Heart left ventricle (tissue), 16 donors: ENCODE measurements around the gene ASB6. TPM values are rescaled to one million over a fixed set of nuclear protein-coding genes. Genes with fewer than 3 reads are reported as not detected.

Source experiments
- ATAC-seq, 4 donors: fragments of 200-7000 bp; cut with Tn5 transposase; one replicate each; pipeline ENCODE4 v1.9.1; 2020 to 2022; ENCODE audit warnings: moderate library complexity in 4 of 4, mild to moderate bottlenecking in 3 of 4, moderate number of reproducible peaks in 1 of 4
- DNase-seq, 5 donors: peaks; one replicate each; pipeline ENCODE4 v3.0.0-alpha.2; 2020
- H3K27ac ChIP-seq, 12 donors: fragments of 200-600 bp; sonication (generic) in 4 of 12; one replicate each; pipeline versions ENCODE4 v1.5.0 to v1.8.0; 2016 to 2022; ENCODE audit warnings: mild to moderate bottlenecking in 2 of 12
- H3K27me3 ChIP-seq, 9 donors: fragments of 200-600 bp; sonication (generic) in 2 of 9; one replicate each; pipeline versions ENCODE4 v1.5.1 to v1.8.0; 2016 to 2022; ENCODE audit warnings: mild to moderate bottlenecking in 3 of 9
- H3K36me3 ChIP-seq, 9 donors: fragments of 200-600 bp; sonication (generic) in 2 of 9; one replicate each; pipeline versions ENCODE4 v1.5.0 to v1.8.0; 2018 to 2022; ENCODE audit warnings: mild to moderate bottlenecking in 2 of 9
- H3K4me1 ChIP-seq, 12 donors: fragments of 200-600 bp; sonication (generic) in 4 of 12; one replicate each; pipeline versions ENCODE4 v1.5.0 to v1.8.0; 2016 to 2022; ENCODE audit warnings: mild to moderate bottlenecking in 3 of 12
- H3K4me3 ChIP-seq, 12 donors: fragments of 200-600 bp; sonication (generic) in 4 of 12; one replicate each; pipeline versions ENCODE4 v1.5.0 to v1.8.0; 2017 to 2022; ENCODE audit warnings: mild to moderate bottlenecking in 9 of 12, moderate library complexity in 4 of 12
- H3K9me3 ChIP-seq, 12 donors: fragments of 200-600 bp; sonication (generic) in 4 of 12; one replicate each; pipeline versions ENCODE4 v1.5.0 to v1.8.0; 2016 to 2022; ENCODE audit warnings: mild to moderate bottlenecking in 1 of 12
- POLR2A ChIP-seq, 2 donors: fragments of 450-650 bp; IDR thresholded peaks; one replicate each; pipeline ENCODE4 v1.6.1; 2017; ENCODE audit warnings: antibody characterized with exemption in 2 of 2, mild to moderate bottlenecking in 2 of 2, moderate library complexity in 2 of 2
- WGBS, 4 donors: extraction: QIAGEN DNeasy Blood & Tissue Kit in 2 of 4; methylation state at CpG; one replicate each; pipeline versions ENCODE4 v1.1.5 to v1.1.7; 2013 to 2018; 5-methylcytosine and 5-hydroxymethylcytosine counted together
- intact Hi-C, 10 donors: fragments of 100-400 bp; cut with DNase I; formaldehyde crosslinking; loops; one replicate each; pipeline versions ENCODE4 v1.11.1 to v1.14.2; 2022
- polyA plus RNA-seq, 2 donors: library from polyadenylated mRNA; stranded (reverse); fragments of 200-250 nt; gene quantifications; one replicate each; pipeline ENCODE4 v1.2.3, GENCODE V29; 2013
- total RNA-seq, 9 donors: library from RNA; depleted of rRNA in 2 of 9; stranded (reverse); fragments of >200 nt in 2 of 9; fragmentation: NEBNext Ultra II Directional in 3 of 9; extraction: Animal tissue kit (Norgen Biotek cat#: 25700) in 3 of 9; gene quantifications; one replicate each; pipeline versions ENCODE4 v1.1.0 to v1.2.4, GENCODE V29; 2016 to 2023
- TF ChIP-seq, protein P1 (sequence below), 12 donors: fragments of 200-600 bp; sonication (generic) in 4 of 12; IDR thresholded peaks; one replicate each; pipeline versions ENCODE4 v1.5.0 to v1.8.0; 2018 to 2022; ENCODE audit warnings: antibody characterized with exemption in 12 of 12, mild to moderate bottlenecking in 5 of 12
- donor health status: ischemic (EF 13 %, LVEDD 7.1; RV severe dilation, severe dysfunction).
- donor health status: healthy with polysubstance abuse.
- donor health status: DM: no; HTN: yes; CAD: no.
- donor health status: DM: no; HTN: no; CAD: no.
- donor health status: ischemic (EF 25% LVEDD 6.9; RV normal size, moderate dysfunction).
- donor health status: ischemic (EF 25% LVEDD 5.7; RV mildly dilated, moderate dysfunction).
- donor health status: healthy.
- donor health status: DM: yes; HTN: yes; CAD: no.
- donor health status: ischemic (EF 35%, LVEDD 5.7; RV mildly dilated, moderate dysfunction).
- donor health status: nonischemic (EF 11% LVEDD 7.7; RV severe dilation, severe dysfunction).
- donor health status: DM: yes; HTN: yes; CAD: no.
- donor health status: PGD.
- donor health status: ischemic (EF 29% LVEDD 5.4; RV normal size, mild dysfunction).
- donor health status: nonischemic (EF 23%, LVEDD 6.1; RV moderate dilation, normal function).

Gene ASB6
- total and polyA plus RNA-seq, 11 donors: 7.5 to 22.5 (median 10.3) TPM

DNA sequence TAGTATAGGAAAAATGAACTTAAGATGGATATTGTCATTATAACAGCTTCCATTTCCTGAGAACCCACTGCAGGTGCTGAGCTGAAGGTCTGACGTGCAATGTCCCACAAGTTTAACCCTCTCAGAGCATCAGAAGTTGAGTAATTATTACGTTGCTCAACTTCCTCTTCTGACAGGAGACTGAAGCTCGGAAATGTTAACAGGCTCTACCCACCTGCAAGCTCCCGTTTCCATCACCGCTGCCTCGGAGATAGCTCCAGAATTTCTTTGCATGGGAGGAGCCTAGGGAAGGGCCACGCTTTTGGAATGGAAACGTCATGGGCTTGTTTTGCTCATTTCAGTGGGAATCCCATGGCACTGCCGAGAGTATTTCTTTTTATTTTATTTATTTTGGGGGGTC lies 17.0 kb downstream of the ASB6 start:
- Histone ChIP-seq H3K4me3 (peak overlapping the region in 2 of 12 donors; percentile 75 to 85), H3K4me1 (peaks cover 15 to 62% (median 39%) of the 10 kb centered on the region in 12 donors), H3K36me3 (peaks cover 0 to 6% (median 0%) of the 10 kb centered on the region in 9 donors), H3K27me3 (peaks cover 0 to 16% (median 2%) of the 10 kb centered on the region in 9 donors), H3K27ac (peak overlapping the region in 1 of 12 donors; percentile 98), H3K9me3 (no peaks in the 10 kb centered on the region)
- no peak for ATAC-seq
- TF ChIP-seq POLR2A (IDR thresholded peaks at IDR 0.05): no peak
- TF ChIP-seq, protein P1, sequence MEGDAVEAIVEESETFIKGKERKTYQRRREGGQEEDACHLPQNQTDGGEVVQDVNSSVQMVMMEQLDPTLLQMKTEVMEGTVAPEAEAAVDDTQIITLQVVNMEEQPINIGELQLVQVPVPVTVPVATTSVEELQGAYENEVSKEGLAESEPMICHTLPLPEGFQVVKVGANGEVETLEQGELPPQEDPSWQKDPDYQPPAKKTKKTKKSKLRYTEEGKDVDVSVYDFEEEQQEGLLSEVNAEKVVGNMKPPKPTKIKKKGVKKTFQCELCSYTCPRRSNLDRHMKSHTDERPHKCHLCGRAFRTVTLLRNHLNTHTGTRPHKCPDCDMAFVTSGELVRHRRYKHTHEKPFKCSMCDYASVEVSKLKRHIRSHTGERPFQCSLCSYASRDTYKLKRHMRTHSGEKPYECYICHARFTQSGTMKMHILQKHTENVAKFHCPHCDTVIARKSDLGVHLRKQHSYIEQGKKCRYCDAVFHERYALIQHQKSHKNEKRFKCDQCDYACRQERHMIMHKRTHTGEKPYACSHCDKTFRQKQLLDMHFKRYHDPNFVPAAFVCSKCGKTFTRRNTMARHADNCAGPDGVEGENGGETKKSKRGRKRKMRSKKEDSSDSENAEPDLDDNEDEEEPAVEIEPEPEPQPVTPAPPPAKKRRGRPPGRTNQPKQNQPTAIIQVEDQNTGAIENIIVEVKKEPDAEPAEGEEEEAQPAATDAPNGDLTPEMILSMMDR (IDR thresholded peaks at IDR 0.05): no peak
- DNase-seq: no peak
- intact Hi-C loops: loop anchor here in 2 of 10 donors (5.0 kb wide), 1 partner anchor 493 kb away; no protein-coding TSS in a partner anchor
- 38 to 47% (median 43%) methylated on average over 9 of the region's 9 CpGs for WGBS, 4 donors

- peaks cover 15 to 58% (median 38%) of the 10 kb centered on the region in 12 donors for H3K4me1 ChIP-seq
- no peak for ATAC-seq
- peaks cover 0 to 6% (median 0%) of the 10 kb centered on the region in 9 donors for H3K36me3 ChIP-seq
- intact Hi-C loops: loop anchor here in 1 of 10 donors (5.0 kb wide), 1 partner anchor 492 kb away; no protein-coding TSS in a partner anchor
- H3K4me3 ChIP-seq: no peak overlapping the region
- TF ChIP-seq POLR2A (IDR thresholded peaks at IDR 0.05): no peak
- TF ChIP-seq, protein P1 (IDR thresholded peaks at IDR 0.05): peak; percentile 59 to 77 (median 70)
- H3K27ac ChIP-seq: no peak overlapping the region
- H3K9me3 ChIP-seq: no peaks in the 10 kb centered on the region
- DNase-seq: peak in 1 of 5 donors; percentile 7
- peaks cover 0 to 23% (median 2%) of the 10 kb centered on the region in 9 donors for H3K27me3 ChIP-seq
- WGBS, 4 donors: 38 to 48% (median 45%) methylated on average over 11 to 12 of the region's 12 CpGs
Observed at GRCh38 chr9:129624168-129624759, 17.7 kb downstream of the ASB6 start.

GRCh38 chr9:129623331-129623730 lies 18.6 kb downstream of the ASB6 start:
- no peak for ATAC-seq
- intact Hi-C loops: loop anchor here in 1 of 10 donors (5.0 kb wide), 1 partner anchor 491 kb away; no protein-coding TSS in a partner anchor
- DNase-seq: no peak
- Histone ChIP-seq H3K27me3 (peaks cover 0 to 27% (median 2%) of the 10 kb centered on the region in 9 donors), H3K4me1 (peaks cover 13 to 49% (median 28%) of the 10 kb centered on the region in 12 donors), H3K36me3 (peaks cover 0 to 6% (median 0%) of the 10 kb centered on the region in 9 donors), H3K27ac (no peak overlapping the region), H3K9me3 (no peaks in the 10 kb centered on the region), H3K4me3 (no peak overlapping the region)
- TF ChIP-seq POLR2A (IDR thresholded peaks at IDR 0.05): no peak
- TF ChIP-seq, protein P1 (IDR thresholded peaks at IDR 0.05): no peak
- 57 to 76% (median 66%) methylated on average over 6 of the region's 6 CpGs for WGBS, 4 donors

GRCh38 chr9:129620669-129621295 lies 21.2 kb downstream of the ASB6 start, which contains the start of gene C9orf50:
Gene C9orf50 (minus strand): TSS chr9:129621101. CDS start chr9:129620574, 527 bp downstream.
- Histone ChIP-seq H3K27me3 (peaks cover 0 to 27% (median 2%) of the 10 kb centered on the region in 9 donors), H3K27ac (peak within 1 kb of the TSS in 2 of 12 donors; percentile 2 to 14), H3K4me3 (peak within 1 kb of the TSS; percentile 34 to 62 (median 55)), H3K4me1 (peaks cover 0 to 31% (median 12%) of the 10 kb centered on the region in 12 donors), H3K9me3 (no peaks in the 10 kb centered on the region), H3K36me3 (no peaks in the 10 kb centered on the region)
- TF ChIP-seq POLR2A (IDR thresholded peaks at IDR 0.05): no peak
- TF ChIP-seq, protein P1 (IDR thresholded peaks at IDR 0.05): no peak
- DNase-seq (no peak), ATAC-seq (no peak)
- intact Hi-C loops: loop anchor here in 1 of 10 donors (5.0 kb wide), 1 partner anchor 488 kb away; no protein-coding TSS in a partner anchor
- 23 to 54% (median 29%) methylated on average over 10 to 21 of the region's 21 CpGs for WGBS, 4 donors
